T-cell (primary cell): ENCODE results near the gene CRACR2B. TPM values are rescaled to one million over a fixed set of nuclear protein-coding genes. Genes with fewer than 3 reads are reported as not detected.

Source experiments
- ATAC-seq, 4 experiments: fragments of 200-7000 bp in 3 of 4; fragments of 150-1000 bp in 1 of 4; cut with Tn5 transposase; replicated peaks in 1 of 4; 1 replicate in 3 of 4; 2 replicates in 1 of 4; pipeline ENCODE4 v1.10.0; 2021; ENCODE audit warnings: moderate library complexity in 3 of 4, mild to moderate bottlenecking in 2 of 4, moderate number of reproducible peaks in 1 of 4
- CTCF ChIA-PET, 2 donors: fragments of 300-600 bp; sonication (Branson Sonifier 250); formaldehyde crosslinking; loops; one replicate each; lab custom pipeline; 2022; ENCODE audit warnings: antibody characterized with exemption in 2 of 2; lab: Charles Lee
- POLR2A ChIA-PET, 2 donors: fragments of 300-600 bp; sonication (Branson Sonifier 250); formaldehyde crosslinking; loops; one replicate each; lab custom pipeline; 2022; ENCODE audit warnings: antibody characterized with exemption in 2 of 2; lab: Charles Lee
- DNase-seq, 35 experiments: peaks; one replicate each; pipeline versions ENCODE4 v3.0.0 to v3.0.0-alpha.2; 2013 to 2023
- H3K27ac ChIP-seq: one replicate; pipeline ENCODE4 v1.5.1; 2013; ENCODE audit warnings: low read length
- H3K27me3 ChIP-seq, 2 experiments: replicated peaks in 1 of 2; 1 replicate in 1 of 2; 2 replicates in 1 of 2; pipeline versions ENCODE4 v1.6.1 to v1.7.0; 2013; ENCODE audit warnings: low read length in 1 of 2, mixed read lengths in 1 of 2; ENCODE audit not compliant: control insufficient read depth in 2 of 2, insufficient read depth in 2 of 2; ENCODE audit errors: extremely low read depth in 1 of 2
- H3K36me3 ChIP-seq, 2 donors: 1 replicate in 1 of 2; 2 replicates in 1 of 2; pipeline versions ENCODE4 v1.6.1 to v1.7.0; 2013; ENCODE audit warnings: low read length in 1 of 2; ENCODE audit not compliant: control insufficient read depth in 2 of 2, insufficient read depth in 1 of 2; ENCODE audit errors: extremely low read depth in 1 of 2
- H3K4me1 ChIP-seq, 2 experiments: 1 replicate in 1 of 2; 2 replicates in 1 of 2; pipeline versions ENCODE4 v1.6.1 to v1.7.0; 2013; ENCODE audit warnings: low read length in 2 of 2, mixed read lengths in 1 of 2; ENCODE audit not compliant: insufficient read depth in 2 of 2, control insufficient read depth in 1 of 2; ENCODE audit errors: extremely low read depth in 1 of 2
- H3K4me3 ChIP-seq, 2 donors: 1 replicate in 1 of 2; 2 replicates in 1 of 2; pipeline versions ENCODE4 v1.5.1 to v1.7.0; 2013; ENCODE audit warnings: mild to moderate bottlenecking in 2 of 2, low read length in 1 of 2, moderate library complexity in 1 of 2; ENCODE audit not compliant: control insufficient read depth in 1 of 2; ENCODE audit errors: extremely low read depth in 1 of 2
- H3K9me3 ChIP-seq: 2 replicates; pipeline ENCODE4 v1.7.0; 2013
- H3K27ac Mint-ChIP-seq, 2 donors: one replicate each; pipeline ENCODE4 v1.8.0; 2020 to 2021; ENCODE audit warnings: mild to moderate bottlenecking in 2 of 2, mixed read lengths in 2 of 2
- H3K27me3 Mint-ChIP-seq, 2 donors: one replicate each; pipeline ENCODE4 v1.8.0; 2021 to 2022; ENCODE audit warnings: mixed read lengths in 2 of 2
- H3K36me3 Mint-ChIP-seq: one replicate; pipeline ENCODE4 v1.8.0; 2021; ENCODE audit warnings: mixed read lengths
- H3K4me1 Mint-ChIP-seq, 3 donors: one replicate each; pipeline ENCODE4 v1.8.0; 2020 to 2022; ENCODE audit warnings: mixed read lengths in 3 of 3, mild to moderate bottlenecking in 1 of 3
- H3K4me3 Mint-ChIP-seq, 3 donors: one replicate each; pipeline ENCODE4 v1.8.0; 2020 to 2022; ENCODE audit warnings: mild to moderate bottlenecking in 3 of 3, mixed read lengths in 3 of 3, moderate library complexity in 3 of 3
- H3K9me3 Mint-ChIP-seq, 3 donors: one replicate each; pipeline ENCODE4 v1.8.0; 2020 to 2022; ENCODE audit warnings: mixed read lengths in 3 of 3
- WGBS: methylation state at CpG from one replicate; pipeline ENCODE4 v1.1.5; 2013; ENCODE audit warnings: missing lambda C conversion rate; ENCODE audit not compliant: insufficient coverage; 5-methylcytosine and 5-hydroxymethylcytosine counted together
- total RNA-seq, 35 experiments: library from RNA in 6 of 35; stranded (reverse) in 6 of 35; fragments of 120-200 nt in 1 of 35; gene quantifications; one replicate each; pipeline versions ENCODE4 v1.2.1 to v1.2.4 and lab custom pipeline; 2013 to 2026

The CRACR2B gene
- total RNA-seq, 5 donors from 2014 or later (not counting 1 experiment from before 2014, with no cell fraction given) = 1.4 to 2.9 (median 1.5) TPM

DNA sequence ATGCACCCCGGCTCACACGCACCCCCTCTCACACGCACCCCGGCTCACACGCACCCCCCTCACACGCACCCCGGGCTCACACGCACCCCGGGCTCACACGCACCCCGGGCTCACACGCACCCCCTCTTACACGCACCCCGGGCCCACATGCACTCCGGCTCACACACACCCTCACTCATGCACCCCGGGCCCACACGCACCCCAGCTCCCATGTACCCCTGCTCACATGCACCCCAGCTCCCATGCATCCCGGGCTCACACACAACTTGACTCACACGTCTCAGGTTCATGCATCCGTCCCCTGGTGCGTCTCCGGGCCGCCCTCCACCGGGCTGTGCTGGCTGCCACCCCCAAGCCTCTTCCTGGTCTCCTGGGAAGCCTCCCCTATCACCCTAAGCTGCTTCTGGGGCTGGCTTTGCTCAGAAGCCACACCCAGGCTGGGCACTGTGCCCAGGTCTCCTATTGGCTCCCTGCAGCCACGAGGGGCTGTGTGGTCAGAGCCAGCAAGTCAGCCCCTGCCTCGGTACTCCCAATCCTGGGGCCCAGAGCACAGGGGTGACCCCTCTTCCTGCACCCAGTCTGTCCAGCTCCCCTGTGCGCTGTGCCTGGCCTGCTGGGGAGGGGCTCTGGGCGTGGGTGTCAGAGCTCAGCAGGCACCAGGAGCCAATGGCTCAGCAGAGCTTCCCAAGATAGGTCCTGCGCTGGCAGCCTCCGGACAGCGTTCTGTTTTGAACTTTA is 31.8 kb downstream of the CRACR2B start:
- Histone ChIP-seq H3K27ac (no peak overlapping the region), H3K36me3 (no peaks in the 10 kb centered on the region), H3K9me3 (no peaks in the 10 kb centered on the region), H3K4me3 (no peak overlapping the region), H3K4me1 (peaks cover 0 to 6% of the 10 kb centered on the region in 2 experiments), H3K27me3 (peaks cover 0 to 10% of the 10 kb centered on the region in 2 experiments)
- Mint-ChIP-seq H3K27ac (no peak overlapping the region), H3K4me1 (peaks cover 0 to 4% (median 0%) of the 10 kb centered on the region in 3 donors), H3K27me3 (no peaks in the 10 kb centered on the region), H3K4me3 (no peak overlapping the region), H3K9me3 (no peaks in the 10 kb centered on the region), H3K36me3 (no peaks in the 10 kb centered on the region)
- ATAC-seq (no peak), DNase-seq (no peak)
- 80% methylated on average over 15 of the region's 31 CpGs for WGBS
- POLR2A ChIA-PET = no interaction called here
- CTCF ChIA-PET = no interaction called here

- Histone ChIP-seq H3K4me3 (no peak overlapping the region), H3K27ac (no peak overlapping the region), H3K27me3 (peaks cover 0 to 10% of the 10 kb centered on the region in 2 experiments), H3K9me3 (no peaks in the 10 kb centered on the region), H3K4me1 (peaks cover 0 to 6% of the 10 kb centered on the region in 2 experiments), H3K36me3 (no peaks in the 10 kb centered on the region)
- Mint-ChIP-seq H3K27me3 (no peaks in the 10 kb centered on the region), H3K4me1 (peaks cover 0 to 4% (median 0%) of the 10 kb centered on the region in 3 donors), H3K27ac (no peak overlapping the region), H3K4me3 (no peak overlapping the region), H3K36me3 (no peaks in the 10 kb centered on the region), H3K9me3 (no peaks in the 10 kb centered on the region)
- POLR2A ChIA-PET = no interaction called here
- CTCF ChIA-PET = no interaction called here
- no peak for DNase-seq
- WGBS = 86% methylated on average over 19 of the region's 21 CpGs
- no peak for ATAC-seq
Measured at GRCh38 chr11:860234-861104, 32.8 kb downstream of the CRACR2B start.

- Mint-ChIP-seq H3K4me1 (peaks cover 0 to 4% (median 0%) of the 10 kb centered on the region in 3 donors), H3K9me3 (no peaks in the 10 kb centered on the region), H3K27me3 (no peaks in the 10 kb centered on the region), H3K4me3 (no peak overlapping the region), H3K36me3 (no peaks in the 10 kb centered on the region), H3K27ac (no peak overlapping the region)
- no peaks in the 10 kb centered on the region for H3K36me3 ChIP-seq
- H3K4me1 ChIP-seq = peaks cover 0 to 6% of the 10 kb centered on the region in 2 experiments
- no peak for DNase-seq
- no peak overlapping the region for H3K27ac ChIP-seq
- 90% methylated on average over 11 of the region's 14 CpGs for WGBS
- peaks cover 0 to 10% of the 10 kb centered on the region in 2 experiments for H3K27me3 ChIP-seq
- ATAC-seq = no peak
- ChIA-PET POLR2A (no interaction called here), CTCF (interaction anchor here in 1 of 2 donors (0.7 kb wide), 1 partner anchor 131 kb away, joined by 3 read pairs; no protein-coding TSS in a partner anchor)
- H3K9me3 ChIP-seq = no peaks in the 10 kb centered on the region
- no peak overlapping the region for H3K4me3 ChIP-seq
Measured at GRCh38 chr11:861105-861479, 33.4 kb downstream of the CRACR2B start.

DNA sequence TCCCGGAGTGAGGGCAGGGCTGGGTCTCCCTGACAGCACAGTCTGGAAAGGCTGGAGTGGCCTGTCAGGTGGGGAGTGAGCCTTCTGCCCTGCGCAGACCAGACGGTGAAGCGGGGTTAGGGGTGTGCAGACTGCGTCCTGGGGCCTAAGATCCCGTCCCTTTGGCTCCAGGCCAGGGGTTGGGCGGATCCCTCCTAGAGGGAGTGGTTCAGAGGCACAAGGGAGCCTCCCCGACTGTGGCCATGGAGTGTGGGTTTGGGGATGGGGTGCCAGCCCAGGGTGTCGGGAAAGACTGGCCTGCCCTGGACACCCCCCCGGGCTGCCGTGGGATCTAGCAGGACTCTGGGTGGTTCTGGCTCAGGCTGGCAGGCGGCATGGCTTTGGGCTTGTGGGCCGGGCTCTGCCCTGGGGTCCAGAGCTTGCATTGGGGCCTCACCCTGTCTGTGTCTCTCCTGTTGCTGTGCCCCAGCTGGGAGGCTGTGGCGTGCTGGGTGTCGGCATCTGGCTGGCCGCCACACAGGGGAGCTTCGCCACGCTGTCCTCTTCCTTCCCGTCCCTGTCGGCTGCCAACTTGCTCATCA is 34.5 kb downstream of the CRACR2B start:
- Histone ChIP-seq H3K27me3 (peaks cover 0 to 10% of the 10 kb centered on the region in 2 experiments), H3K4me3 (no peak overlapping the region), H3K36me3 (no peaks in the 10 kb centered on the region), H3K27ac (no peak overlapping the region), H3K9me3 (no peaks in the 10 kb centered on the region), H3K4me1 (no peaks in the 10 kb centered on the region)
- ChIA-PET CTCF (no interaction called here), POLR2A (no interaction called here)
- DNase-seq (no peak), ATAC-seq (no peak)
- Mint-ChIP-seq H3K4me1 (no peaks in the 10 kb centered on the region), H3K27ac (no peak overlapping the region), H3K4me3 (no peak overlapping the region), H3K36me3 (no peaks in the 10 kb centered on the region), H3K27me3 (no peaks in the 10 kb centered on the region), H3K9me3 (no peaks in the 10 kb centered on the region)
- WGBS = 79% methylated on average over 20 of the region's 20 CpGs

- H3K27me3 ChIP-seq = peaks cover 0 to 10% of the 10 kb centered on the region in 2 experiments
- ChIA-PET POLR2A (no interaction called here), CTCF (no interaction called here)
- Mint-ChIP-seq H3K4me1 (no peaks in the 10 kb centered on the region), H3K4me3 (no peak overlapping the region), H3K27ac (no peak overlapping the region), H3K36me3 (no peaks in the 10 kb centered on the region), H3K27me3 (no peaks in the 10 kb centered on the region), H3K9me3 (no peaks in the 10 kb centered on the region)
- H3K4me1 ChIP-seq = no peaks in the 10 kb centered on the region
- no peak overlapping the region for H3K4me3 ChIP-seq
- 93% methylated on average over 9 of the region's 12 CpGs for WGBS
- DNase-seq (no peak), ATAC-seq (no peak)
- no peaks in the 10 kb centered on the region for H3K36me3 ChIP-seq
- no peak overlapping the region for H3K27ac ChIP-seq
- H3K9me3 ChIP-seq = no peaks in the 10 kb centered on the region
Measured at GRCh38 chr11:862696-863022, 34.9 kb downstream of the CRACR2B start.

DNA sequence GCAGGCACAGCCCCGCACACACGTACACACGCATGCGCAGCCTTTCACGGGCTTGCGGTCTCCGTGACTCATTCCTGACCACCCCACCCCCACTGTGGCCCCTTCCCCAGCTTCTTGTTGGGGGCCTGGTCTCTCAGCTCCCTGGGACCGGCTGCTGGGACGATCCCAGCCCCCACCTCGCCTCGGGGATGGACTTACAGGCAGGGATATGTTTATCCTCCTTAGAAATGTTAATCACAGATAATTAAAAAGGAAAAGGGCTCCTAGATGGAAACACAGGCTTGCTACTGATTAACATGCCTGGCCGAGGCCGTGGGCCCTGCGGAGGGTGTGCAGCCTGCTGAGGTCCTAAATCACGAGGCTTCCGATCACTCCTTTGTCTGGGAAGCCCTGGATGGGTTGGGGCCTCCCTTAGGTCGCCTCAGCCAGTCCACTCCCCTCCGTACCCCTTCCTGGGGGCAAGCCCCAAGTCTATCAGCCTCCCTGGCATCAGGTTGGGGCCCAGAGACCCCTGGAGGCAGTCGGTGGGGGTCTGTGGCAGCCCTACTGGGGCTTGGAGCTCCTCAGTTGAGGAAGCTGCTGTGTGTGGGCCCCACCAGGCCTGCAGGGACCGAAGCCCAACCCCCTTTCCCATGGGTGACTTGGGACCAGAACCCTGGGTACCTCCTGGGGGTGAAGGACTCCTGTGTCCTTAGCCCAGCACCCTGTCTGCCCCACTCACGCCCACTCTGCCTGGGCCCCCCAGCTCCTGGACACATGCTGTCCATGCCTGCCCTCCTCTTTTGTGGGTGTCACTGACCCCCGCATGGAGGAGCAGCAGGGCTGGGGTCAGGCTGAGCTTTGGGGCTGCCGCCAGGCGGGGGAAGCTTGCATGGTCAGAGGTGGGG is 35.5 kb downstream of the CRACR2B start:
- Mint-ChIP-seq H3K27ac (no peak overlapping the region), H3K4me1 (no peaks in the 10 kb centered on the region), H3K27me3 (no peaks in the 10 kb centered on the region), H3K36me3 (no peaks in the 10 kb centered on the region), H3K4me3 (no peak overlapping the region), H3K9me3 (no peaks in the 10 kb centered on the region)
- POLR2A ChIA-PET = no interaction called here
- 85% methylated on average over 16 of the region's 24 CpGs for WGBS
- Histone ChIP-seq H3K9me3 (no peaks in the 10 kb centered on the region), H3K36me3 (no peaks in the 10 kb centered on the region), H3K27me3 (peaks cover 0 to 10% of the 10 kb centered on the region in 2 experiments), H3K4me1 (no peaks in the 10 kb centered on the region), H3K4me3 (no peak overlapping the region), H3K27ac (no peak overlapping the region)
- CTCF ChIA-PET = no interaction called here
- ATAC-seq (no peak), DNase-seq (no peak)
